HG02870 (cell line): Measurements from ENCODE around the gene WSCD2.
A peak's percentile ranks its signal among the peaks of the same experiment; 100 is the strongest.

Experiments
- ATAC-seq: cut with Tn5 transposase; IDR thresholded peaks from one replicate; pipeline ENCODE4 v1.9.1; 2021; ENCODE audit warnings: mild to moderate bottlenecking, moderate library complexity; ENCODE audit not compliant: unreplicated experiment

Gene WSCD2

DNA sequence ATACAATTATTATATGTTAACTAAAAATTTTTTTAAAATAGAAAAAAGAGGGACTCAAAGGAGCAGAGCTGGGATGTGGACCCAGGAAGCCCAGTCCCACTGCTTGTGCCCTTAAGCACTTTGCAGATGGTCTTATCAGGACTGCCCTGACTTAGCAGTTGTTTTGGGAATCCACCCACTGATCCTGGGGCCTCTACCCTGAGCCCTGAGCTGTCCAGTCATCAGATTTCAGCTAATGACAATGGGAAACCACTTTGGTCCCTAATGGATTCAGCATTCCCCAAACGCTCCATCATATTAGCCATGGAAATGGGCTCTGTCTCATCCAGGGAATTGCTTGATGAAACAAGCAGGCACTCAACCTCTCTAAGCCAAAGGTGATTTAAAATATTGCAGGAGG, 22.5 kb upstream of the WSCD2 start:
- ATAC-seq: no peak

DNA sequence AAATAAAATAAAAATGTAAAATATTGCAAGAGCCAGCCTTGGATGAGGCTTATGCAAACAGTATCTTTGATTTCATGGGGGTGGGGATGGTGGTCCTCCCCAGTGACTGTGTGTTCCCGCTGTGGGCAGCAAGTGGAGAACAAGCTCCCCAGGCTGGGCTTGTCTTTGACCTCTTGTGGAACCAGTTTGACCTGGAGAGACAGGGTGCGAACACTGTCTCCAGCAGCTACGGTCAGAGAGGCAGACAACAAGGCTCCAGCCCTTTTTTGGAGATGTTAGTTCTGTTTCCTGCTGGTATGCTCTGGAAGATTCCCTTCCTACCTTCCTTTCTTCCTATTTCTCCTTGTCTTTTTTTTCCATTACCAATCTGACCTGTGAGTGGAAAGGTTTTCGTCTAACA, 21.8 kb upstream of the WSCD2 start:
- ATAC-seq: no peak

DNA sequence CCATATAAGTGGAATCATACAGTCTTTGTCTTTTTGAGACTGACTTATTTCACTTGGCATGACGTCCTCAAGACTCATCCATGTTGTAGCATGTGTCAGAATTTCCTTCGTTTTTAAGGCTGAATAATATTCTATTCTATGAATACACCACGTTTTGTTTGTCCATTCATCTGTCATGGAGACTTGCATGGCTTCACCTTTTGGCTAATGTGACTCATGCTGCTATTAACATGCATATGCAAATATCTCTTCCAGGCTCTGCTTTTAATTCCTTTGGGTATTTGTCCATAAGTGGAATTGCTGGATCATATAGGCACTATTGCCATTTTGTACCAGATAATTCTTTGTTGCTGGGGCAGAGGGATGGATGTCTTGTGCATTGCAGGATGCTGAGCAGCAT, 19.6 kb upstream of the WSCD2 start:
- ATAC-seq: no peak

DNA sequence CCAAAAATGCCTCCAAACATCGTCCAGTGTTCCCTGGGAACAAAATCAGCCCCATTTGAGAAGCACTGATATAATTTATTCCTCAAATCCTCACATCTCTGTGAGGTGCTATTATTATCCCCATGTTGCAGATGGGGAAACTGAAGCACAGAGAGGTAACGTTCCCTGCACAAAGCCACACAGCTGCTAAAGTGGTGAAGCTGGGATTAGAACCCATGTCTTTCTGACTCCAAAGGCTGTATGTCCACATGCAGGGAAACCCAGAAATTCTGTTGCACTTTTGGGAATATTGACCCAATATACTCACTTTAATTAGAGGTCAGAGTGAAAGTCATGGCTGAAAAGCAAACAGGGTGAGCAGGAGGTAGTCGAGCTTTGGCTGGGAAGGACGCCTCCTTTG, 19.1 kb upstream of the WSCD2 start:
- ATAC-seq: no peak

DNA sequence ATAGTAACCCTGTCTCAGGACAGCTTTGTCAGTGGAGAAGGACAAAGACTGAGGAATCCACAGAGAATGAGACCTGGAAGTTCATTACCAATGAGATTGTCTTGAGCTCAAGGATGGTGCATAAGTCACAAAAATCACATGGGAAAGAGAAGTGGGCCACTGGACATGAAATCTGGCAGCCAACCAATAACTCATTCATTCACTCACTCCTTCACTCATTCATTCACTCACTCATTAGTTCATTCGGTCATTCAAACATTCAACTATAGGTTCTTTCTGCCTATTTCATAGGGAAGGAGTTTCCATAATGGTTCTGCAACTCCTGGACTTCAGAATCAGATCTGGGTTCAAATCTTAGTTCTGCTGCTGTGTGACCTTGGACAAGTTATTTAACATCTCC, 18.2 kb upstream of the WSCD2 start:
- no peak for ATAC-seq

GRCh38 chr12:108112832-108113556, 16.1 kb upstream of the WSCD2 start:
- no peak for ATAC-seq

GRCh38 chr12:108115123-108116121, 13.7 kb upstream of the WSCD2 start:
- no peak for ATAC-seq

DNA sequence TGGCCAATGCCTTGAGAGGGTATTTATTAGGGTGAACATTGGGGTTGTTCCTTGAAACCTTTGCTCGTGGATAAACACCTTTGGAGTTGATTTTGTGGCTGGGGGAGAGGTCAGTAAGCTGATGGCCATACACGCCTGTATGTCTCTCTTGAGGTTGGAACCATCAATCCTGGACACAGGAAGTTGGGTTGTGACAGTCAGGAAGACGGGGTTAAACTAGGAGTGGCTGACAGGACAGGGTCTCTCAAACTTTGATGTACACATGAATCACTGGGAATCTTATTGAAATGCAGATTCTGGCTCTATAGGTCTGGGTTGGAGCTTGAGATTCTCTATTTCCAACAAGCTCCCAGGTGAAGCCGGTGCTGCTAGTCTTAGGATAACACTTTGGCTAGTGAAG, 12.8 kb upstream of the WSCD2 start:
- ATAC-seq: no peak

- ATAC-seq: no peak
These were observed 12.4 kb upstream of the WSCD2 start for GRCh38 chr12:108116699-108117098.

- ATAC-seq: no peak
These were observed 11.8 kb upstream of the WSCD2 start for GRCh38 chr12:108117163-108117849.

DNA sequence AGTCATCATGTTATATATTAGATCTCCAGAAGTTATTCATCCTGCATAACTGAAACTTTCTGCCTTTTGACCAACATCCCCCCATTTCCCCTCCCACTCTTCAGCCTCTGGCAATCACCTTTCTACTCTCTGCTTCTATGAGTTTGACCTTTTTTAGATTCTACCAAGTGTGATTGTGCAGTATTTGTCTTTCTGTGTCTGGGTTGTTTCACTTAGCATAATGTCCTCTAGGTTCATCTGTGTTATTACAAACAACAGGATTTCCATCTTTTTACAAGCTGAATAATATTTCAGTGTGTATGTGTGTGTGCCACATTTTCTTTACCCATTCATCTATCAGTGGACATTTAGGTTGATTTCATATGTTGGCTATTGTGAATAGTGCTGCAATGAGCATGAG, 11.2 kb upstream of the WSCD2 start:
- no peak for ATAC-seq

- ATAC-seq: peak; percentile 53
These were observed 9.7 kb upstream of the WSCD2 start for GRCh38 chr12:108119126-108119973.

GRCh38 chr12:108119974-108120862, 8.9 kb upstream of the WSCD2 start:
- no peak for ATAC-seq

- no peak for ATAC-seq
These were observed 8.3 kb upstream of the WSCD2 start for GRCh38 chr12:108120863-108121165.

GRCh38 chr12:108121320-108121719, 7.8 kb upstream of the WSCD2 start:
- no peak for ATAC-seq

DNA sequence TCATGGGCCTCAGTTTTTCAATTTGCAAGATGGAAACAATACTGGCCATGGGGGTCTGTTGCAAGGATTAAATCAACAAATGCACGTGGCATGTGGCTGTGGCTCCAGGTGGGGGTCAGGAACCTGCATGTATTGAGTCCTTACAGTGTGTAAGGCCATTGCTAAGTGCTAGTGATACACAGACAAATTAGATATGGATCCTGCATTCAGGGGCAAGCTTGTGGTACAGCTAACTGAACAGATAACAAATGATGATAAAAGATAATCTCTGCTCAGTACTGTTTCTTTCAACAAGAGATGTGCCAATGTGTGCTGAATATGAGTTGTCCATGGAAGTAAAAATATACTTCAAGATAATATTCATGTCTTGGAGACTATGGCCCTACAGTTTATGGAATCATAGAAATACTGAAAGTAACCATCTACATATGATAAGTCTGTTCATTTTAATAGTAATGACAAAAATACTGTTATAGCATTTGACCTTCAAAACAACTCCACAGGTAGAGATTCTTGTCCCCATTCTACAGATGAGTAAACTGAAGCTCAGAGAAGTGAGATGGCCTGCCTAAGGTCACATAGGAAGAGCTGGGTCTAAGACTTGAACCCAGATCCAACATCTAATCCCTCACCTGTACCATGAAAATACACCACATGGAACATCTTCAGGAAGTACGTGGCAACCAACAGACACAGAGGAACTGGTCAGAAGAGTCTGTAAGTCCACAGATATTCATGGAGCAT, 7.2 kb upstream of the WSCD2 start:
- no peak for ATAC-seq

GRCh38 chr12:108122644-108123043, 6.4 kb upstream of the WSCD2 start:
- no peak for ATAC-seq

- no peak for ATAC-seq
These were observed 5.7 kb upstream of the WSCD2 start for GRCh38 chr12:108123402-108123801.

DNA sequence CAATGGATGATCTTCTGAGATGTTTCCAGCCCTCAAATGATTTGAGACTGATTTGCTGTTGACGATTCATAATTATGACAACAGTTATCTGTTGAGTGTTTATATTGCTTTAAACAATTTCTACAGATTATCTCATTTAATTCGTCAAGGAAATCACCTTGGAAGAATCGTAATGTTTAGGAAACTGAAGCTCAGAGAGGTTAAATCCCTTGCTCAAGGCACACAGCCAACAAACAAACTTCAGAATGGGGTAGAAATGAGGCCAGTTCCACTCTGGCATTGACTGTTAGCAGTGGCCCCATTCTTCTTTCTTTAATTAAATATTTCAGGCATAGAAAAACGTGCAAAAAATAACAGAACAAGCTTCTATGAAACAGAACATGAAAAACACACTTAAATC, 4.0 kb upstream of the WSCD2 start:
- ATAC-seq: no peak
